Right forelimb (tissue), 1 donor: Measurements from ENCODE around the gene PKD1L1.
A peak's percentile ranks its signal among the peaks of the same experiment; 100 is the strongest.
"Not testable (repeated sequence)": the region's sequence is repeated elsewhere in the genome, so short reads cannot be mapped to it uniquely, and the experiment has no call there.

Source experiments
- DNase-seq: peaks from one replicate; pipeline ENCODE4 v3.0.0-alpha.2; 2018

The PKD1L1 gene

DNA sequence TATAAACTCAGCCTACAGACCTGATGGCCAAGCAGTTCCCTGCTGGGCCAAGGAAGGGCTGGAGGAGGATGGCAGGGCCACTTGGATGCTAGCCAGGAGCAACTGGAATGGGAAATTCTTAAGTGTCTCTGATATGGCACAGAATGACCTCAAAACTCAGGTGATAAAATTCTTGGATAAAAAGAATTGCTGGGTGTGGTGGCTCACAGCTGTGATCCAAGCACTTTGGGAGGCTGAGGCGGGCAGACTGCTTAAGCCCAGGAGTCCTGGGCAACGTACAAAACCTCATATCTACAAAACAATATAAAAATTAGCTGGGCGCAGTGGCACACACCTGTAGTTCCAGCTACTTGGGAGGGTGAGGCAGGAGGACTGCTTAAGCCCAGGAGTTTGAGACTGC is 14.0 kb upstream of the PKD1L1 start:
- DNase-seq: no peak

DNA sequence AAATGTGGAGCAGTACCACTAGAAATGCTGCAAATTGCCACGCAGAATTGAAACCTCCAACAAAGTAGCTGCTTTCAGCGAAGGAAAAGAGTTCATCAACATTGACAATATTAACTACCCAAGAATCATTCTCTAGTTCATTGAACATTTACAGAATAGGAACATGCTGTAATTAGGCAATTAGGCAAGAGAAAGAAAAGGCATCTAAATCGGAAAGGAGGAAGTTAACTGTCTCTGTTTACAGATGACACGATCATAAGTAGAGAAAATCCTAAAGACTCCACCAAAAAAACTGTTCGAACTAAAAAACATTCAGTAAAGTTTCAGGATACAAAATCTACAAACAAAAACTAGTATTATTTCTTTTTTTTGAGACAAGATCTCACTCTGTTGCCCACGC is 8.9 kb upstream of the PKD1L1 start:
- DNase-seq: no peak

DNA sequence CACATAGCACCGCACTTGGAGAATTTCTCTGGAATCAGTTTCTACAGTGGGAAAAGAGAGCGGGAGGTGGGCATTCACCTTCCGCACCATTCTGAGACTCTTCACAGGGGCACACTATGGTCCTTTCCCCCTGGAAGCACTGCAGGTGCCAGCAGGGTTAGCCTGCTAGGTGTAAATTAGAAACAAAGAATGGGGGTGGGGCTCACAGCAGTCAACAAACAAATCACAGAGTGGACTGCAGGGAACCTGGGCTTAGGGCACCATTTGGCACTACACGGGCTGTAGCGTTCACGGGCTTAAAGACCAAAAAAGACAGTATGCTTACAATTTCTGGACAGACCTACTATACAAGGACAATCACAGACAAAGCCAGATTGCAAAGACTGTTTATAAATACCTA is 8.0 kb upstream of the PKD1L1 start:
- no peak for DNase-seq

DNA sequence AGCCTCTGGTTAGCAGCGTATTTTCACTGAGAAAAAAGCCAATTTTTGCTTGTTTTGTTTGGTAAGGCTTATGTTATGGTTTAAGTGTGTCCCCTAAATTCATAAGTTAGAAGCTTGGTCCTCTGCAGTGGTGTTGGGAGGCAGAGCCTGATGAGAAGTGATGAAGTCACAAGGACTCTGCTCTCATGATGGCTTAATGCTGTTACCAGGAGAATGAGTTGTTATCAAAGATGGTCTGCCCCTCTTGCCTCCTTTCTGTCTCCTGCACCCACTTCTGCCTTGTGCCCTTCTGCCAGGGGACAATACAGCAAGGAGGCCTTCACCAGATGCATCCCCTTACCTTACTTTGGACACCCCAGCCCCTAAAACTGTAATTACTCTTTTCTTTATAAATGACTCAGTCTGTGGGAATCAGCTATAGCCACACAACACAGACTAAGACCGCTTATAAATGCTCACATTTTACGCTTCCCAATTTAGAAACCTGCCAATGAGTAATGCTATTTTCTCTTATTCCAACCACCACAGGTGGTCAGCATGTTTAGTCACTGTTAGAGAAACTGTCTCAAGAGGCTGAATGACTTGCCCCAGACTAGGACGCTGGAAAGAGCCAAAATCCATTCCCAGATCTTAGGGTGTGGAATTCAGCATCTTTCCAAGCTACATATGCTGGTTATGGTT is 6.1 kb upstream of the PKD1L1 start:
- DNase-seq: no peak

- no peak for DNase-seq
Measured at GRCh38 chr7:47953822-47954221, 5.6 kb upstream of the PKD1L1 start.

GRCh38 chr7:47952224-47952623 is 4.0 kb upstream of the PKD1L1 start:
- no peak for DNase-seq

DNA sequence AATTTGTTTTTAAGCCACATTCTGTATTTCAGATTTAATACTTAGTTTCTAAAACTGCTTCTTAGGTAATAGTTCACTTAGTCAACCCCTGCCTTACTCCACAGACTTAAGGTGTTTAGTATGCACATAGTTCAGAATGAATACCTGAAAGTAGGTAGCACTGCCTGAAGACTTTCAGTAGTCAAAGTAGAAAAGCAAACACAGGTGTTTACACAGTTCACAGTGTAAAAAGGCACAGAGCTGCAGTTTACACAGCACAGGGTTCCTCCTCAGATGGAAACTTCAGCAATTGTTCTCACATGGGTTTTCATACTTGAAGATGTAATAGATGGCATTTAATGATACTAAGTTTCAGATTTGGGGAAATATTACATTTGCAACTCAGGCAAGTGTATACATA is 3.1 kb upstream of the PKD1L1 start:
- DNase-seq: no peak

GRCh38 chr7:47950714-47951113 is 2.4 kb upstream of the PKD1L1 start:
- DNase-seq: no peak

DNA sequence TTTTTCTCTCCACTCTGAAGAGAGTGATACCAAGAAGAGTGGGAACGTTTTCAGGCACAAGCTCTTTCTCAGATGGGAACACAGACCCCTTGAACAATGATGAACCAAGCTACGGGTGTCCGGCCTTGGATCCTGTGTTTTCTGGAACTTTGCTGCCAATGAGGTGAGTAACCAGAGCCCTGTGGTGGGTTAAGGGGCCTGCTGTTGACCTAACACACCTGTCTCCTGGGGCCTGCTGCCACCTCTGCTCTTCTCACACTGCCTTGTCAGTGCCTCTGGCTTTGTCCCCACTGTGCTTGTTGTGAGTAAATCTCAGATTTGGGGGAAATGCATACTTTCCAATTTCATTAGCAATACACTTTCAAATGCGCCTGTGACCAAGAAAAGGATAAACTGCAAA is 1.4 kb upstream of the PKD1L1 start:
- DNase-seq: no peak

DNA sequence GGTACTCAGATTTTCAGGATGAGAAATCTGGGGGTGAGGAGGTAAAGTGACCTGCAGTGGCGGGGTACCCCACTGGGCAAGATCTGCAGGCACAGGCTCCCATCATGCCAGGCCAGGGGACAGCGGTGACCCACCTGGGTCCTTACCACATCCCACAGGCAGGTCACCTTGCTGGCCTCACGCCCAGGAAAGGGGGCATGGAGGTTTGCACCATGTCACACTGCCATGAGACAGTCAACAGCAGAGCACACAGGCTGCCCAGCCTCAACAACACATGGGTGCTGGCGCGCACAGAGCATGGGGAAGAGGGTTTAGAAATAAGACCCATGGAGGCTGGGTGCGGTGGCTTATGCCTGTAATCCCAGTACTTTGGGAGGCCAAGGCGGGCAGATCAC is 914 bp downstream of the PKD1L1 start:
- DNase-seq: no peak

DNA sequence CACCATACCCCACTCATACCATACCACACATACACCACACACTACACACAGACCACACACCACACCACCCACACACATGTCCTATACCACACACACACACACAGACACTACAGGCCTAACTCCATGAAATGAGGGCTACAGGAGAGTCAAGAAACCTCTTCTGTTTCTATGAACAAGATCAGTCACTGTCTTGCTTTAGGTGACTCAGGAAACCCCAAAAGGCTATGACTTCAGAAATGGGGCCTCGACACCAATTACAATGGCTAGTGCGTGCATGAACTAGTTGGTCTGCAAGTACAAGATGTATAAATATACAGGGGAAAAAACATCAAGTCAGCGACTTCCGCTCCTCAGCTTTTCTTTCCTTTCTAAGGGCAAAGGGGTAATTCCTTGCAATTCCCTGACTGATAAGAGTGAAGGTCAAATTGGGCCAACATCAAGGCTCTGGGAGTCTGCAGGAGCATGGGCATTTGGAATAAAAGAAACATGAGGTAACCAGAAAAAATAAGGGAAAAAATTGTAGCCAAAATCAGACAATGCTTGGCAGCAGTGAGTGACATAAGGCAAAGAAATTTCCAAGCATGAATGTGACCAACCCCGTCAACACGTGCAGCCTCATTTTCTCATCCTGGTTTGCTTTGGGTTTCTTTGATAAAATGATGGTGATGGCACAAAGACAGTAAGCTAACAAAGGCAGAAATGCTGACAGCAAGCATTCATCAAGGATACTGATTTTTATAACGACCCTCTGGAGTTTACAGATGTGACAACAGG is 1.5 kb downstream of the PKD1L1 start:
- no peak for DNase-seq

DNA sequence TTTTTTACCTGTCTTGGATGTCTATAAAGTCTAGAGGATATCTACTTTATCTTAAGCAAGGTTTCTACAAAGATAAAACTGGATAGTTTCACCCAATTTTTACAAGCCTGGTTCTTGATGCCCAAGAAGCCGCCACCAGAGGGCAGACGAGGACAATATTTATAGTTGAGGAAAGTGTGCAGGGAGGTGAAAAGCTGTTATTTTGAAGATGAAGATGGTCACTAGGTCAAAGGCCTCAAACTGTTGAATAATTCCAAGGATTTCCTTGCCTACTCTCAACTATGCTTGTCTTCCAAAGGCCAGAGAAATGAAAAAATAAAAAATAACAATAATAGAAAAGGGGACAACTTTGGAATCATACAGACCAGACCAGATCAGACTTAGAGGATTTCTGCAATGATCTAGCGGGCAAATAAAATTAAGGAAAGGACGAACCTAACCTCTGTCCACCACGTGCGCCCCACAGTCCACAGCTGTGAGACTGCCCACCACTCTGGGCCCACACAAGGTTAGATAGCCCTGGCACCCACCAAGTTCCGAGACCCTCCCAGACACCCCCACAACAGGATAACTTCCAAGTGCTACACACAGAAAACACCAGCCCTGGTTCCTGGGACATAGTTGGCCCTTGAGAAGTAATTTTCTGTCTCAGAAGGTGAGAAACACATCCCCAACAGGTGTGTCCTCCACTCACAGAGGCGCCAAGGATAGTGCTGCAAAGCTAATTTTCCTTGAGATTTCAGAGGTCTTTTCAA is 2.8 kb downstream of the PKD1L1 start:
- peak; percentile 79 for DNase-seq

DNA sequence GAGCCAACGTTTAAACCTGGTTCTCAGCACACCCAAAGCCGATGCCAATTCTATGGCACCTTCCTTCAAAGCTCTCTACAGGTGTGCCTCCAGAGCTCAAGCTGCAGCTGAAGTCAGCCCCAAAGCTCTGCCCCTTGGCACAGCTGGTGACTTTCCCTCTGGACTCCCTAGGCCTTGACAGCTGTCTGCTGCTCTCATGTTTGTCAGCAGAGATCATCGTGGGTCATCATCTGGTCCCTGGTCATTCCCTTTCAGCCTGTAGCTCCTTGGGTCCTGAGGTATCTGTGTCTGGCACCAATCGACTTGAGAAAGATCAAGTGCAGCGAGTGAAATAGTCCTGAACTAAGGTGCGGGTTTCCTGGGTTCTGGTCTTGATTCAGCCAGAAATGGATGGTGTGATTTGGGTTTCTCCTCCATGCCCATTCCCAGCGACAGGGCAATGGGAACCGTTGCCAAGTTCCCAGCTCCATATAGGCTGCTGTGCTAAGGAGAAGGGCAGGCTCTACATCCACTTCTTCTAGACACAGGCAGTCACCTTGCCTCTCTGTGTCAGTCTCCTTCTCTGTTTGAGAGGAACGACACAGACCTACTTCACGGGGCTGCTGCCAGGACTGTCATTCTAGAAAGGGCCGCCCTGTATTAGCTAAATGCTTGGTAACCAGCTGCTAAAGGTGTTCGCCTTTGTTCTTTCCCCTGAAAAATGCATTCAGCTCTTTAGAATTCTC is 3.6 kb downstream of the PKD1L1 start:
- no peak for DNase-seq

DNA sequence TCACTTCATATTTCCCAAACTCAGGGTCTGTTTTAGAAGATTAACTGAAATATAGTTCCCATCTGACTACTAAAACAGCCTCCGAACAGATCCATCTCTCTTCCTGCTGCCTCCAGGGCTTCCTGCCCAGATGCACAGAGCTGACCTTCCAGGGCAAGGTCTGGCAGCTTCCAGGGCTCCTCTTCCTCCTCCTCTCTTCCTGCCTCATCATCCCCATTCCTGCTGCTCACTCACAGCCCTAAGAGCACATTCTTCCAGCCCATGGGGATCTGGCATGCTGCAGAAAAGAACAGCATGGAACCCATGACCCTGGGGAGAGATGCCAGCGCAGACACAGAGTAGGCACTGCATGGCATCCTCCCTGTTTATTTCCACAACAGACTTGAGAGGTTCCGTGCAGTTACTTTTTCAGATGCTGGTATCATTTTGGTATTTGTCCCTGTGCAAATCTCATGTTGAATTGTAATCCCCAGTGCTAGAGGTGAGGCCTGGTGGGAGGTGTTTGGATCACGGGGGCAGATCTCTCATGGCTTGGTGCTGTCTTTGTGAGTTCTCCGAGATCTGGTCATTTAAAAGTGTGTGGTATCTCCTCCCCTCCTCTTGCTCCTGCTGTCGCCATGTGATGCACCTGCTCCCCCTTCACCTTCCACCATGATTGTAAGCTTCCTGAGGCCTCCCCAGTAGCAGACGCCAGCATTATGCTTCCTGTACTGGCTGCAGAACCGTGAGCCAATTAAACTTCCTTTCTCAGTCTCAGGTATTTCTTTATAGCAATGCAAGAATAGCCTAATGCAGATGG is 4.4 kb downstream of the PKD1L1 start:
- no peak for DNase-seq

DNA sequence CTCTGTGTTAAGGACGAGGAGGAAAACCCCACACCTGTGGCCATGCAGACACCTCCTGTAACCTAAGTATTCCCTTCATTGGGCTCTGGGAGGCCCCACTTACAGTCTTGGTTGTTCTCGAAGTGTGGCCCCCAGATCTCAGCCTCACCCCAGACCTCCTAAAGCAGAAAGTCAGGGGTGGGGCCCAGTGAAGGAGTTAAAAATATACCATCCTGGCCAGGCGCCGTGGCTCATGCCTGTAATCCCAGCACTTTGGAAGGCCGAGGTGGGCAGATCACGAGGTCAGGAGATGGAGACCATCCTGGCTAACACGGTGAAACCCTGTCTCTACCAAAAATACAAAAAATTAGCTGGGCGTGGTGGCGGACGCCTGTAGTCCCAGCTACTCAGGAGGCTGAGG is 5.6 kb downstream of the PKD1L1 start:
- DNase-seq: not testable (repeated sequence)

DNA sequence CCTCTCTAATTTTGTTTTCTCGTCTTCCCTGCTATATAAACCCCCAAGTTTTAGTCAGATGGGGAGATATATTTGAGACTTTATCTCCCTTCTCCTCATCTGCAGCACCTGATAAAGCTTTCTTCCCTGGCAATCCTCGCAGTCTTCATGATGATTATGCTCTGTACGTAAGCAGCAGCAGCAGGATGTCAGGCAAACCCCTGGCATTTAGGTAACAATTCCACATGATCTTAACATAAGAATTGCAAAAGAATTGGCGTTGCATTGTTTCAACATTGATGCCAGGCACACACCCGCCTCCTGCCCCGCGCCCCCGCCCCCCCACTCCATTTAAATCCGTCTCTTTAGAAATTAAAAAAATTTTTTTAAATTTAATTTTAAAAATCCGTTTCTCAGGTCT is 6.1 kb downstream of the PKD1L1 start:
- no peak for DNase-seq

GRCh38 chr7:47941136-47941844 is 7.0 kb downstream of the PKD1L1 start:
- no peak for DNase-seq

DNA sequence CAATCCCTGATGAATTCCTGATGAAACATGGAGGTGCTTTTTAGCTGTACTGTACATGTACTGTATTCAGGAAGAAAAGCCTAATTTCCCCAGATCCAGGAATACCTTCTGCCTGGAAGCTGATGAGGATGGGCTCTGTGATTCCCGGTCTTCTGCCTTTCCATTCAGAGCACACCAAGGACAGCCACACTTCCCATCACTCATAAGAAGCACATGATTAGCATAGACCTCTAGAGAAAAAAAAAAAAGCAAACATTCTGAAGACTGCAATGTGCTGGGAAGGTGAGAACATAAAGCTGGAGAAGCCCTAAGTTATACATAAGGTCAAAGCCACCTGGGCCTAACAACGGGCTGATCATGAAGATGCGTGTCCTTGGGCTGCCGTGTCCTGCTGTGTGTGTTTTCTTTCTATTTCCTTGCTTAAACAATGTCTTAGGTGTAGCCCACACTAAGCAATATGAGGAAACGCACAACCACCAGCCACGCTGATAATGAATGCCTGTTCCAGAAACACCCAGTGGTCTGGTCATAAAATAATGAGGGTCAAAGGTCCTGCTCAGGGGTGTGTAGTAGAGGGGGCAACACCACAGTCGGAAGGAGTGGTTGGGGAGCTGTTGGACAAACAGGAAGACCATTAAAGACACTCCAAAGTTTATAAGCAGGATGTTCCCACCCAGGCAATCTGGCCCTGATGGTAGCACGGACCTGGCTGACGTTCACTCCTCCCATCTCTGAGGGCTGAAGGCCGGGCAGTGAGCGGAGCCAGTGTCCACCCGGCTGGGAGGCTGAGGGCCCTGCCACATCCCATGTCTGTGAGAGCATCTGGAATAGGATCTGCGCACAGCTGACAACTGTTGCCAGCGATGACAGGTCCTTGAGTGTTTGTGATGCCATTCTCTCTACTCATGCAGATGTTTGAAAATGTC is 7.9 kb downstream of the PKD1L1 start:
- DNase-seq: no peak

DNA sequence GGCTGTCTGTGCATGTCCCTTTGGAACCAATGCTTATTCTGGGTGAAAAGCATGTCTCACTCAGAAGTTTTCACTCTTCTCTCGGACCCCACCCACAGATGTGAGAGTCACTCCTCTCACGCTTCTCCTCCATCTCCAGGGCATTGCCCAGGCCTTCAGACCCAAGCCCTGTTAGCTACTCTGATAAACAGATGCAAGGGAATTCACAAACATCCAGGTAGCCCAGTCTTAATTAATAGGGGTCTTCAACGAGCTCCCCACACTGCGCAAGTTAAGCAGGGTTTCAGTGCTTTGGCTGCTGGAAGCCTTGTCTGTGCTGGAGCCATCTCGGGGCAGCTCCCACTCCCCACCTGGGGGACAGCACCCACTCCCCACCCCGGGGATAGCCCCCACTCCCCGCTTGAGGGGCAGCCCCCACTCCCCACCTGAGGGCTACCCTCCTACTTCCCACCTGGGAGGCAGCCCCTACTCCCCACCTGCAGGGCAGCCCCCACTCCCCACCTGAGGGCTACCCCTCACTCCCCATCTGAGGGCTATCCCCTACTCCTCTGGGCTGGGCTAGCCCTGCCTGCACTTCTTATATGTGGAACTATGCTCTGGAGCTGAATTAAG is 8.7 kb downstream of the PKD1L1 start:
- DNase-seq: no peak

DNA sequence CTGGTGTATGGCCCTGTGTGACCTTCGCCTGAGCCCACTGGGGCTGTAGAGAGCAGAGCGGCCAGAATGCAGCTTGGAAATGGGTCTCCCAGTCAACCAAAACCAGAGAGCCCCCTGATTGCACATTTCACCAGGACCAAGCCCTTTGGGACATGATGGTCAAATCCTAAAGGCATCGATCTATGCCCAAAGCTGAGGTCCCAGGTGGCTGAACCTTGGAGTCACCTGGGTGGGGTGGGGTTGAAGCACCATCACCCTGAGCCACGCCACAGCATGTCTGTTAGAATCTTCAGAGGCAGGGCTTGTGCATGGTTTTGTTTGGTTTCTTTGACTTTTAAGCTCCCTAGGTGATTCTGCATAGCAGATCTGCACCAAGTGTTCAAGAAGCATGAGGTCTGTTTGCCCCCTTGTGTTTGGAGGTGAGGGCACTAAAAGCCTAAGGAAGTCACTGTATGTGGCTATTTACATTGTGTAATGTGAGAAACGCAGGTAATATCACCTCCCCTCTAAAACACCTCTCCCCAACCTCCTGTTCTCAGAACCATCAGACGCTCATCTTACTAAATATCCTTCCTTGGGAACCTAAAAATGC is 9.6 kb downstream of the PKD1L1 start:
- no peak for DNase-seq
